Measurements from ENCODE around the gene MED20. TPM values are rescaled to one million over a fixed set of nuclear protein-coding genes. Genes with fewer than 3 reads are reported as not detected.

The MED20 gene
- total RNA-seq (2021; ENCODE audit: unreplicated experiment) (24.5 TPM), Bru-seq, nascent RNA (percentile 64 among the genes with signal in this experiment), BruChase-seq, experiment 1, labeled RNA remaining after a 2-hour chase (percentile 72 among the genes with signal in this experiment), BruChase-seq, experiment 2, labeled RNA remaining after a 6-hour chase (percentile 77 among the genes with signal in this experiment)
- 14.2 TPM for polyA plus RNA-seq (2012; ENCODE audit: insufficient read length)
- long read RNA-seq, transcript MED20-201 (4 exons, 2,438 nt) = major isoform, 22 of 28 reads
- long read RNA-seq, partial matches to known transcripts = 0 of 28 reads
- long read RNA-seq, other reads (novel, unspliced or antisense) = 5 of 28 reads

DNA sequence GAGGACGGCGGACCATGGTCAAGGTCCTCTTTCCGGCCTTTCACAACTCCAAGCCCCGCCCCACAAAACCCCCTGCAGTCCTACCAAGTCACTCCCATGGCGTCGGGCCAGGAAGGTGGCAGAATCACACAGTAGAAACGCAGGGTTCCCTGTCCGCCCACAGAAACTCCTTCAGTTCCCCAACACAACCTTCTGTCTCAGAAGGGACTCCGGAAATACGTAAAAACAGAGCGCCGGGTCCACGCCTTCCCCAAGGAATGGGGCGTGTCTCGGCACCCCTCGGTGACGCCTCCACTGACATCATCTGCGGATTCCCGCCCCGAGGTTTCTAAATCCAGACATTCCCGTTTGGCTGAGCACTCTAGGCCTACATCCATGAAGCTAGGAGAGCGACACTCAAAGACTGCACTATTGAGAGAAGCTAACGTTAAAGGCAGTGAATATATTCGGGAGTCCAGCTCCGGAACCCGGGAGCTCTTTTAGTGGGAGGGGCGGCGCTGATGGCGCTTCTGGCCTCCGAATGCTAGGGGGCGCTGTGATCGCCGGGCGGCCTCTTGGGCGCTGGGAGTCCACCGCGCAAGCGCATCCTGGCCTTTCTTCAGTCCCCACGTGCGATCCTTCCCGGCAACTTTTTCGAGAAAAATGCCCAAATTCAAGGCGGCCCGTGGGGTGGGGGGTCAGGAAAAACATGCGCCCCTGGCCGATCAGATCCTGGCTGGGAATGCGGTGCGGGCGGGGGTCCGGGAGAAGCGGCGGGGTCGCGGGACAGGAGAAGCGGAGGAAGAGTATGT is at the start of gene MED20, which contains the start of gene BYSL:
Gene MED20, minus strand, starts transcription at position 219 of the 791 bp plus-strand sequence. Its CDS starts 121 bp downstream, at position 98.
Gene BYSL, plus strand, starts transcription at position 579 of the 791 bp plus-strand sequence. Its CDS starts 64 bp downstream, at position 643.
- intact Hi-C loops (cut with micrococcal nuclease; ENCODE audit: unreplicated experiment) (loop anchor here (5.0 kb wide), 2 partner anchors 74 to 134 kb away; partner anchors contain the start of gene TOMM6), in situ Hi-C loops (cut with HindIII; ENCODE audit: low pct_unique_long_range_greater_than_20kb, low sequenced_read_pairs) (no loop called here)
- Histone ChIP-seq H3K27me3 (ENCODE audit: control insufficient read depth, insufficient read depth, low read length) (no peaks in the 10 kb centered on the region), H3K9me3 (ENCODE audit: control insufficient read depth, insufficient read depth, low read depth, low read length) (no peaks in the 10 kb centered on the region), H3K4me3 (ENCODE audit: low read depth in 2 of 2, low read length in 2 of 2) (peak within 1 kb of the TSS; percentile 96 to 99), H3K27ac (ENCODE audit: low read length) (peak within 1 kb of the TSS; percentile 99), H3K36me3 (ENCODE audit: control insufficient read depth, insufficient read depth, low read length) (peaks cover 12% of the 10 kb centered on the region; the same call in 1 of the 2 replicates), H3K4me1 (ENCODE audit: control insufficient read depth, insufficient read depth, low read length) (peaks cover 19% of the 10 kb centered on the region)
- ChIA-PET CTCF (interaction anchor here (0.6 to 1.2 kb wide), 9 partner anchors 9 to 1318 kb away, joined by 3 to 10 read pairs (median 4); partner anchors contain the start of gene TOMM6), POLR2A (interaction anchor here (0.6 to 1.5 kb wide), 7 partner anchors 16 to 134 kb away, joined by 3 to 7 read pairs (median 4); partner anchors contain the start of gene TOMM6)
- ATAC-seq (peak; percentile 97), DNase-seq (ENCODE audit: low read depth, low spot score) (peak; percentile 86)
- TF ChIP-seq, protein P1, sequence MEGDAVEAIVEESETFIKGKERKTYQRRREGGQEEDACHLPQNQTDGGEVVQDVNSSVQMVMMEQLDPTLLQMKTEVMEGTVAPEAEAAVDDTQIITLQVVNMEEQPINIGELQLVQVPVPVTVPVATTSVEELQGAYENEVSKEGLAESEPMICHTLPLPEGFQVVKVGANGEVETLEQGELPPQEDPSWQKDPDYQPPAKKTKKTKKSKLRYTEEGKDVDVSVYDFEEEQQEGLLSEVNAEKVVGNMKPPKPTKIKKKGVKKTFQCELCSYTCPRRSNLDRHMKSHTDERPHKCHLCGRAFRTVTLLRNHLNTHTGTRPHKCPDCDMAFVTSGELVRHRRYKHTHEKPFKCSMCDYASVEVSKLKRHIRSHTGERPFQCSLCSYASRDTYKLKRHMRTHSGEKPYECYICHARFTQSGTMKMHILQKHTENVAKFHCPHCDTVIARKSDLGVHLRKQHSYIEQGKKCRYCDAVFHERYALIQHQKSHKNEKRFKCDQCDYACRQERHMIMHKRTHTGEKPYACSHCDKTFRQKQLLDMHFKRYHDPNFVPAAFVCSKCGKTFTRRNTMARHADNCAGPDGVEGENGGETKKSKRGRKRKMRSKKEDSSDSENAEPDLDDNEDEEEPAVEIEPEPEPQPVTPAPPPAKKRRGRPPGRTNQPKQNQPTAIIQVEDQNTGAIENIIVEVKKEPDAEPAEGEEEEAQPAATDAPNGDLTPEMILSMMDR (IDR thresholded peaks at IDR 0.05) = peak; percentile 99
- TF ChIP-seq SIN3A (IDR thresholded peaks at IDR 0.05; ENCODE audit: borderline replicate concordance, insufficient read depth, low read depth, low read length) = peak; percentile 41; the same call in 1 of the 2 replicates
- TF ChIP-seq TCF7L2 (IDR thresholded peaks at IDR 0.05; ENCODE audit: low read depth, low read length) = no peak; the same call in 1 of the 2 replicates
- TF ChIP-seq POLR2AphosphoS5 (IDR thresholded peaks at IDR 0.05; ENCODE audit: low read depth, low read length) = peak; percentile 81
- TF ChIP-seq REST (IDR thresholded peaks at IDR 0.05; ENCODE audit: insufficient read depth in 1 of 2, low read depth in 2 of 2, low read length in 1 of 2) = no peak
- no TSS peak for BruUV-seq (replicated peaks)

DNA sequence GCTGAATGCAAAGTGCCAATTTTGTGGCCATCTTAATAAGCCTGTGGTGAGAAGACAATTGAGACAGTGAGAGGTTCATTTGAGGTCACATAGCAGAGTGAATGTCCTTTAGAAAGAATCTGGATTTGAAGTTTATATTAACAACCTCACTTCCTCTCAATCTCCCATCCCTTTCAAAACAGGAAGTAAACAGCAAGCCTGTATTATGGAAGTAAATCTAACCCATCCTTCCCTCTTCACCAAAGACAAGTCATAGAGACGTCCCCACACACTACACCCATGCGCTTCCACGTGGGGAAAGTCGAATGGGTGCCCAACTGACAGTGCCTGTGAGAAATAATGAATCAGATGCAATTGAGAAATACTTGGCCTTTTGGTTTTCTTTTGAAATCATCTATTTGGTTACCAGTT is 49.5 kb upstream of the MED20 start:
- in situ Hi-C loops (cut with HindIII; ENCODE audit: low pct_unique_long_range_greater_than_20kb, low sequenced_read_pairs) = no loop called here
- intact Hi-C loops (cut with micrococcal nuclease; ENCODE audit: unreplicated experiment) = no loop called here
- no peak for ATAC-seq

More for the DNA sequence above, 49.5 kb upstream of the MED20 start:
- no peak for DNase-seq (ENCODE audit: low read depth, low spot score)
- TF ChIP-seq, protein P1 (IDR thresholded peaks at IDR 0.05) = no peak
- TF ChIP-seq TCF7L2 (IDR thresholded peaks at IDR 0.05; ENCODE audit: low read depth, low read length) = no peak
- TF ChIP-seq REST (IDR thresholded peaks at IDR 0.05; ENCODE audit: insufficient read depth in 1 of 2, low read depth in 2 of 2, low read length in 1 of 2) = no peak
- TF ChIP-seq POLR2AphosphoS5 (IDR thresholded peaks at IDR 0.05; ENCODE audit: low read depth, low read length) = no peak
- TF ChIP-seq SIN3A (IDR thresholded peaks at IDR 0.05; ENCODE audit: borderline replicate concordance, insufficient read depth, low read depth, low read length) = no peak
- POLR2A ChIA-PET = no interaction called here
- CTCF ChIA-PET = no interaction called here
- H3K27me3 ChIP-seq (ENCODE audit: control insufficient read depth, insufficient read depth, low read length) = no peaks in the 10 kb centered on the region
- no peaks in the 10 kb centered on the region for H3K36me3 ChIP-seq (ENCODE audit: control insufficient read depth, insufficient read depth, low read length)
- no peaks in the 10 kb centered on the region for H3K9me3 ChIP-seq (ENCODE audit: control insufficient read depth, insufficient read depth, low read depth, low read length)
- no peak overlapping the region for H3K4me3 ChIP-seq (ENCODE audit: low read depth in 2 of 2, low read length in 2 of 2)
- H3K27ac ChIP-seq (ENCODE audit: low read length) = no peak overlapping the region
- BruUV-seq (replicated peaks) = no TSS peak
- 0 out of 2 replicates have a peak, but pooled peaks cover 3% of the 10 kb centered on the region for H3K4me1 ChIP-seq (ENCODE audit: control insufficient read depth, insufficient read depth, low read length)

Data from Panc1 (cell line).